ENCODE data around the gene NF1.
A peak's percentile ranks its signal among the peaks of the same experiment; 100 is the strongest.
"Not testable (repeated sequence)": the region's sequence is repeated elsewhere in the genome, so short reads cannot be mapped to it uniquely, and the experiment has no call there.

The NF1 gene

GRCh38 chr17:31078290-31078689 lies 16.5 kb upstream of the NF1 start:
- no peak for DNase-seq (ENCODE audit: low spot score)
- FAIRE-seq, result no peak

DNA sequence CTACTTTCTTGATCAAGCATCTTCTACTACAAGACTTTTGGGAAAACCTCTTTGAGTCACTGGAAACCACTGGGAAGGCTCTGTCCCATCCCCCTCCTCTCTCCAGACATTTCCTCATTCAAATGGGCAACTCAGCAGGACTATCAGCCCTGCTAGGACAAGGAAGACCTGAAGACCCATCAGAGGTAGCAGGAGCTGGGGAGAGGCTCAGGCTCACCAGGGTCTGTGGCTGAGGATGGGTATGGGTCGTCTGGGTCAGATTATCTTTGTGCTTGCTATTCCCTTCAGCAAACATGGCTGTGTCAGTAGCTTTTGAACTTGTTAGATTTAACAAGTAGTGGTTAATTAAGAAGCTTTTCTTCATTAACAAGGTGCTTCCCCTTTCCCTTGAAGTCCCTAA lies 15.0 kb upstream of the NF1 start:
- DNase-seq (ENCODE audit: low spot score), result no peak
- no peak for FAIRE-seq

GRCh38 chr17:31085563-31085962 lies 9.2 kb upstream of the NF1 start:
- DNase-seq (ENCODE audit: low spot score) (no peak), FAIRE-seq (no peak)

DNA sequence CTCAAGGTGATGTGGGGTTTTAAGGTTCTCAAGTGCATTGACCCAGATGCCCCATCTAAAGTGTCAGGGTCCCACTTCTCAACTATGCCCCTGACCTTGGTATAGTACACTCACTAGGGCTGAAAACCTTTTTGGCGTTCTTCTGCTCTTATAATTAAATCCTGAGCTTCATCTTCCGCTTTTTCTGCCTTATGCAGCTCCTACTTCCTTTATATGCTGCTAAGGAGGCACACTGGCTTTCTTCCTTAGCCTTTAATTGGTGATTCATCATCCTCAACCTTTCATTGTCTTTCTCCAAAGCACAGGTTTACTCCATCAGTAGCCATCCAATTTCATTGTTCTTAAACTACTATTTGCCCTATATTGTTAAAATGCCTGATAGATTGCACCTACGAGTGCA lies 5.3 kb upstream of the NF1 start:
- FAIRE-seq (no peak), DNase-seq (ENCODE audit: low spot score) (no peak)

DNA sequence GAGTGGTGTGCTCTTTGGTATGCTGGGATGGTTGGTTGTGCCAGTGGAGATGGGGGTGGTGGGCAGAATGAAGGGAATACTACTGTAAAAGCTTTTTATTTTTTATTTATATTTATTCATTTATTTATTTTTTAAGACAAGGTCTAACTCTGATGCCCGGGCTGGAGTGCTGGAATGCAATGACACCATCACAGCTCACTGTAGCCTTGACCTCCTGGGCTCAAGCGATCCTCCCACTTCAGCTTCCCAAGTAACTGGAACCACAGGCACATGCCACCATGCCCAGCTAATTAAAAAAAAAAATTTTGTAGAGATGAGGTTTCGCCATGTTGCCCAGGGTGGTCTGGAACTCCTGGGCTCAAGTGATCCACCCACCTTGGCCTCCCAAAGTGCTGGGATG lies 4.1 kb upstream of the NF1 start:
- DNase-seq (ENCODE audit: low spot score); FAIRE-seq: not testable (repeated sequence)

- DNase-seq (ENCODE audit: low spot score) (no peak), FAIRE-seq (no peak)
Measured at GRCh38 chr17:31092475-31093064, 2.2 kb upstream of the NF1 start.

GRCh38 chr17:31093866-31094599 lies 744 bp upstream of the NF1 start:
- DNase-seq (ENCODE audit: low spot score) (no peak), FAIRE-seq (no peak)

DNA sequence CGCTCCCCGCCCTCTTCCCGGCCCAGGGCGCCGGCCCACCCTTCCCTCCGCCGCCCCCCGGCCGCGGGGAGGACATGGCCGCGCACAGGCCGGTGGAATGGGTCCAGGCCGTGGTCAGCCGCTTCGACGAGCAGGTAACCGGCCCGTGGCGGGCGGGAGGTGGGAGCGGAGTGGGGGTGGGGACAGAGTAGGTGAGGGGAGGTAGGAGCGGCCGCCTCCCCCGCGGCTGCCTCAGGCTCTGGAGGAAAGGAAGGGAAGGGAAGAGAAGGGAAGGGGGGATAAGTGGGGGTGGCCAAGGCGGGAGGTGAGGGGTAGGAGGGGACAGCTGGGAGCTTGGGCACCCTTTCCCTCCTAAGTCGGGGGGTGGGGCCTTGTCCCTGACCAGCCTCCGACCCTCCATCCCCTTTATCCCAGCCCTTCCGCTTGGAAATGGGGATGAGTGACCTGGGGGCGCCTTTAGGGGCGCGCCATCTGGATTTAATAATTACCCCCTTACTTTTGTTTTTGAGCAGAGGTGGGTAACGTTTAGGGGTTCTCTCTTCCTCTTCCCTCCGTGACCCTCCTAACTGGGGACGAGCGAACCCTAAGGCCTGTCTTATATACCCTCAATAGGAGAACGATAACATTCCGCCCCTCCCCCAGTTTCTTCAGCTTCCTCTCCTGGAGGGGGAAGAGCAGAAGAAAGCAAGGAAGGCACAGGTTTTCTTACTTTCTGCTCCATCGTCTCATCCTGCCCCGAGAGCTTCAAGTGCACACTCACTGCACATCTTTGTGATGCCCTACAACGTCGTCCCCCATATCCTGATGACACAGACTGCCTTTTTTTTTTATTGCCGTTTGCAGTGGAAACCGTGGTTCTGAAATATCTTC lies 694 bp downstream of the NF1 start:
- no peak for FAIRE-seq
- peak; percentile 47 for DNase-seq (ENCODE audit: low spot score)

DNA sequence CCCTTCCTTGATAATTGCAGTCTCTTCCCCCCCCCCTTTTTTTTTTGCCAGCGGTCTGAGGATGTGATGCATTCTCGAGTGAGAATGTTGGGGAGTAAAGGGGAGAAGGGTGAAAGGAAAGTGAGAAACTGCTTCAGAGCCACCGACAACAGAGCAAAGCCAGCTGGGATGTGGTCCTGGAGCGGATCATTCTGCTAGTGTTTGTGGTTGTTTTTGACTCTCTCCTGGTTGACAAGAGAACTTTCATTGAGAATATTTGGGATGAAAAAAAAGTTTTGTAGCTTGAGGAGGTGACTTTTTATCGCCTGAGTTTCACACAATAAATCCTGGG lies 1.3 kb downstream of the NF1 start:
- FAIRE-seq, result no peak
- DNase-seq (ENCODE audit: low spot score), result no peak

- no peak for DNase-seq (ENCODE audit: low spot score)
- FAIRE-seq, result no peak
Measured at GRCh38 chr17:31099016-31099415, 4.2 kb downstream of the NF1 start.

DNA sequence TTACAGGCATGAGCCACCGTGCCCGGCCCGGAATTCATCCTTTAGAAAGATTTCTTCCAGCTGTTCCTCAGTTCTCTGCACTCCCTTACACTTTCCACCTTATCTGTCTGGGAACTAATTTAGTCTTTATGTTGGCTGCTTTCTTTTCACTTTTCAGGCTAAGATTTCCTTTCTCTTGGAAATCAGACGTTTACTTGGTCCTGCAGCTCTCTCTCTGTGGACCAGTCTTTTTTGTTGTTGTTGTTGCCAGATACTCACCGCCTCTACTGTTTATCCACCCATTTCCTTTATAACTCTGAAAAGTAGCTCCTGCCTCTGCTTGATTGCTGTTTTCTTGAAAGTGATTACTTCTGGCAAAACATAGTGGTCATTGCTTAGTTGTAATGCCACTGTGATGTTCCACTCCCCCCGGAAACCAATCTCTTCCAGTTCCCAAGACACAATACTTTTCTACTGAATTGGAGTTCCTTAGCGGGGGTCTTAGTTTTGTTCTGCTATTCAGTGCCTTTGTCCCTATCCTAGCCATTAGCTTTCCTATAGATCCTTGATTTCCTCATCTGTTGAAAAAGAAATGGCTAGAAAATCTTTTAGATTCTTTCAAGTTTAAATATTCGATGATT lies 6.2 kb downstream of the NF1 start:
- DNase-seq (ENCODE audit: low spot score) (no peak), FAIRE-seq (no peak)

GRCh38 chr17:31101943-31102342 lies 7.2 kb downstream of the NF1 start:
- no peak for DNase-seq (ENCODE audit: low spot score)
- no peak for FAIRE-seq

GRCh38 chr17:31105991-31106390 lies 11.2 kb downstream of the NF1 start:
- no peak for DNase-seq (ENCODE audit: low spot score)
- FAIRE-seq, result no peak

- no peak for DNase-seq (ENCODE audit: low spot score)
- no peak for FAIRE-seq
Measured at GRCh38 chr17:31111183-31111582, 16.4 kb downstream of the NF1 start.

DNA sequence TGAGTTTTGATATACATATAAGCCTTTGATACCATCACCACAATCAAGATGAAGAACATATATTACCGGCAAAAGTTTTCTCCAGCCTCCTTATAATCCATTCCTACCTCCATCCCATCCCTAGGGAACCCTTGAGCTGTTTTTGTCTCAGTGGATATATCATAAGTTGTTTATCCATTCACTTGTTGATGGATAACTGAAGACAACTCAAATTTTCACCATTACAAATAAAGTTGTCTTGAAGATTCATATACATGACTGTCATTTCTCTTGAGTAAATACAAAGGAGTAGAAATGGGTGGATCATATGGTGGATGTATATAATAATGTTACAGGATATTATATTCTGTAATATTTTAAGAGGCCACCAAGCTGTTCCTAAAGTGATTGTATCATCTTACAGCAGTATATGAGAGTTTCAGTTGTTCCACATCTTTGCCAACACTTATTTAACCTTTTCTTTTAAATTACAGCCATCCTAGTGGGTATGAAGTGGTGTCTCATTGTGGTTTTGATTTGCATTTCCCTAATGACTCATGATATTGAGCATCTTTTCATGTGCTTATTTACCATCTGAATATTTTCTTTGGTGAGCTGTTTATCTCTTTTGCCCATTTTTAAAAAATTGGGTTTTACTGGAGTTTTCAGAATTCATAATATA lies 17.4 kb downstream of the NF1 start:
- no peak for DNase-seq (ENCODE audit: low spot score)
- FAIRE-seq, result no peak

DNA sequence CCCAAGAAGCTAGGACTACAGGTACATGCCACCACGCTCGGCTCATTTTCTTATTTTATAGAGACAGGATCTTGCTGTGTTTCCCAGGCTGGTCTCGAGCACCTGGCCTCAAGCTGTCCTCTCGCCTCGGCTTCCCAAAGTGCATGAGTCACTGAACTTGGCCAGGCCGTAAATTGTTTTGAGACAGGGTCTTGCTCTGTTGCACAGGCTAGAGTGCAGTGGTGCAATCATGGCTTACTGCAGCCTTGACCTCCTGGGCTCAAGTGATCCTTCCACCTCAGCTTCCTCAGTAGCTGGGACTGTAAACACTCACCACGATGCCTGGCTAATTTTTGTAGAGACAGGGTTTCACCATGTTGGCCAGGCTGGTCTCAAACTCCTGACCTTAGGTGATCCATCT lies 18.6 kb downstream of the NF1 start:
- not testable (repeated sequence) for FAIRE-seq; DNase-seq (ENCODE audit: low spot score)

DNA sequence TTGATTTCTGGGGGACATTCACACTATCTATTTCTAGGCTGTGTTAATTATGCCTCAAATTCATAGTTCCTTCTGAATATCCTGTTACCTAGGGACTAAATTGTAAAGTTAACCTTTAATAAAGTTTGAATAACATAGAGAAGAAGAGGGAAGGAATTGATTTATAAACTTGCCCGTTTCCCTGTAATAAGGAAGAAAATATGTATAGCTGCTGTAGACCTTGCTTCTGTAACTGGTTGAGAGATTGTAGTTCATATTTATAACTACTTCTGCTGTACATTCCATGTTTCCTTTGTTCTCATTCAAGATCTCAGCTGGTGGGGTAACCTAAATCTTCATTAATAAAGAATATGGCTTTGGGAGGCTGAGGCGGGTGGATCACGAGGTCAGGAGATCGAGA lies 19.2 kb downstream of the NF1 start:
- FAIRE-seq, result no peak
- DNase-seq (ENCODE audit: low spot score), result no peak

DNA sequence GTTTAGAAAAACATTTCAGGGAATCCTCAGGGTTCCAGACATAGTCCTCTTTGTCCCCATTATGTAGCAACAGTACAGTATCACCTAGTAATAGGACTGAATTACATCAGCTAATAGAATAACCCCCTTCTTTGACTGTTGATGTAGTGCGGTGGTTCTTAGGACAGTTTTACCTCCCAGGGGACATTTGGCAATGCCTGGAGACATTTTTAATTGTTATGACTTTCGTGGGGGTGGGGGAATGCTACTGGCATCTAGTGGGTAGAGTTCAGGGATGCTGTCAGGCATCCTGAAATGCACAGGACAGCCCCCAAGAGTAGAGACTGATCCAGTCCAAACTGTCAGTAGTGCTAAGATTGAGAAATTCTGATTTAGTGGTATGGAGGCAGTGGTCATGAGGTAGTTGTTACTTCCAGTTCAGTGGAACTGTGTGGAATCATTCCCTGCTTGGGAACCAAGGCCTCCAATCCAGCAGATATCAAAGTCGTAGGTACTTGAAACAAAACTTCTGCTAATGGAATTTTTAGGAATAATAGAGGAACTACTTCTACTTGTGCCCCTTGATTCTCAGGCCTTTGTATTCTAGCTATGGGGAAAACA lies 20.3 kb downstream of the NF1 start:
- no peak for DNase-seq (ENCODE audit: low spot score)
- FAIRE-seq, result no peak

DNA sequence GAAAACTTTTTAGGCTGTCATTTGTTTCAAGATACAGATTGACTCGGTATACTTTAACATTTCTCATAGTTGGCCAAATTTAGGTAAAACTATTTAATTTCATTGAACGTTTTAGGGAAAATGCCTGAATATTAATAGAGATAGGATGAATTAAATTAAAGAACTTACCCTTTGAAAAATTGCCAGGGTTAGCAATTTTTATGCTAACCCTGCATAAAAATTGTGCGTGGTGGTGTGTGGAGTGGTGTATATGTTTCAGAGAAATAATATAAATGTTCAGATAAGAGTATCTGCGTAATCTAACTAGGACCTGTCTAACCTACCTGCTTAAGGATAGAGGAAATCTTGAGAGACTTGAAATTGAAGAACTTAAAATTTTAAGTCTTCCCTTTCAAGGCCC lies 21.4 kb downstream of the NF1 start:
- no peak for FAIRE-seq
- DNase-seq (ENCODE audit: low spot score), result no peak

GRCh38 chr17:31122746-31123145 lies 28.0 kb downstream of the NF1 start:
- no peak for DNase-seq (ENCODE audit: low spot score)
- FAIRE-seq, result no peak

- DNase-seq (ENCODE audit: low spot score) (no peak), FAIRE-seq (no peak)
Measured at GRCh38 chr17:31126318-31126717, 31.5 kb downstream of the NF1 start.

Measured in urothelium cell line (cell line).